ENCODE measurements around the gene EXOC7. TPM values are rescaled to one million over a fixed set of nuclear protein-coding genes. Genes with fewer than 3 reads are reported as not detected.

Gene EXOC7
- total and polyA plus RNA-seq, 2 of the 8 experiments (the other 6 are each of a cell fraction or from before 2014, with no cell fraction given), result 77.1 to 92.6 TPM

DNA sequence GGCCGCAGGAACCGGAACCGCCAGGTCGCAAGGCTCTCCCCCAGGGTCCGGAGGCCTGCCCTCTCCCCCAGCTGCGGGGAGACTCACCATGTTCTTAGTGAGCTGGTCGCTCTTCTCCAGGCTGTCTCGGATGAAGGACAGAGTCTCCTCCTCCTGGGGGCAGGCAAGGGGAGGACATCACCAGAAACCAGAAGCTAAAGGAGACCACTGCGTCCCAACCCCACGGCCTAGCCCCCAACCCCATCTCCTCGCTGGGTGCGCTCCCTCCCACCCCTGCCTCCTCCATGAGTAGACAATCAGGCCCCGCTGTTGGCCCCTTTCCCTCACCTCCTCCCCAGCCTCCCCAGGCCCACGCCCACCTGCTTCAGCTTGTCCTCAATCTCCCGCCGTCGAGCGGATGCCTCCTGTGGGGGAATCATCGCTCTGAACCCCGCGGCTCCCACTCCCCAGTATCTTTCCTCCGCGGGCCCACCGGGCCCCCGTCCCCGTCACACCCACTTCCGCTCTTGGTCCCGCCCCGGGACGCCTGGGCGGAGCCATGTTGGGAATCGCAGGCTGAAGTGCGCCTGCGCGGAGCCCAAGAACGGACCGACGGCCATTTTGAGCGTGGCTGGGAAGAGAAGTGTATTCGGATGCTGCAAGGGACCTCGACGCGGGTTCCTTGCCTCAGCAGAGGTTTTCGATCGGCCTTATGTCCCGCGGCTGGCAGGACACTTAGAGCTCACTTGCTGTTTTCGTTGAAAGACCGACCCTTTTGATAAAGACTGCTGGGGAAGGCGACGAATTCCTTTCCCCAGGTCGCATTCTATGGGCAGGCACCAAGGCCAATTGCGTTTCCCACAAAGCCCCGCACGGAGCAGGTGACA is at the start of gene EXOC7 (continued):
- TF ChIP-seq, protein P1, sequence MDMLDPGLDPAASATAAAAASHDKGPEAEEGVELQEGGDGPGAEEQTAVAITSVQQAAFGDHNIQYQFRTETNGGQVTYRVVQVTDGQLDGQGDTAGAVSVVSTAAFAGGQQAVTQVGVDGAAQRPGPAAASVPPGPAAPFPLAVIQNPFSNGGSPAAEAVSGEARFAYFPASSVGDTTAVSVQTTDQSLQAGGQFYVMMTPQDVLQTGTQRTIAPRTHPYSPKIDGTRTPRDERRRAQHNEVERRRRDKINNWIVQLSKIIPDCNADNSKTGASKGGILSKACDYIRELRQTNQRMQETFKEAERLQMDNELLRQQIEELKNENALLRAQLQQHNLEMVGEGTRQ (IDR thresholded peaks at IDR 0.05; ENCODE audit: low read length), result no peak
- TF ChIP-seq HDAC6 (IDR thresholded peaks at IDR 0.05; ENCODE audit: low read depth, low read length) (no peak), ASH2L (IDR thresholded peaks at IDR 0.05; ENCODE audit: low read length) (peak; percentile 64), POLR2AphosphoS5 (IDR thresholded peaks at IDR 0.05; ENCODE audit: low read depth, low read length) (peak; percentile 90), SAP30 (IDR thresholded peaks at IDR 0.05; ENCODE audit: insufficient read depth, insufficient replicate concordance, low read length) (no peak)
- TF ChIP-seq, protein P2, sequence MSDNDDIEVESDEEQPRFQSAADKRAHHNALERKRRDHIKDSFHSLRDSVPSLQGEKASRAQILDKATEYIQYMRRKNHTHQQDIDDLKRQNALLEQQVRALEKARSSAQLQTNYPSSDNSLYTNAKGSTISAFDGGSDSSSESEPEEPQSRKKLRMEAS (IDR thresholded peaks at IDR 0.05), result peak; percentile 46; the same call in 1 of the 2 replicates

All from H1 (cell line).